ENCODE measurements around the gene CEP152. TPM values are rescaled to one million over a fixed set of nuclear protein-coding genes. Genes with fewer than 3 reads are reported as not detected.

CEP152 gene
- total and polyA plus RNA-seq, 9 of the 15 experiments (the other 6 are each of a cell fraction or from before 2014, with no cell fraction given), result 9.9 to 43.0 (median 23.6) TPM

GRCh38 chr15:48858401-48858800 is 47.5 kb upstream of the CEP152 start (continued):
- TF ChIP-seq KAT2B (IDR thresholded peaks at IDR 0.05; ENCODE audit: low read depth, low read length) (no peak), STAT5B (CRISPR knock-in tag; IDR thresholded peaks at IDR 0.05) (no peak), AFF1 (IDR thresholded peaks at IDR 0.05; ENCODE audit: low read depth in 1 of 2, partially characterized antibody in 2 of 2) (peak in 1 of 2 experiments; percentile 20), RFX5 (IDR thresholded peaks at IDR 0.05; ENCODE audit: low read depth, low read length) (no peak), CBFA2T2 (conservative IDR thresholded peaks at IDR 0.05) (peak; percentile 41), NFIX (CRISPR knock-in tag; IDR thresholded peaks at IDR 0.05; ENCODE audit: low read depth) (no peak), PBX2 (CRISPR knock-in tag; IDR thresholded peaks at IDR 0.05; ENCODE audit: low read depth) (no peak), PBX2 (tag; conservative IDR thresholded peaks at IDR 0.05; ENCODE audit: low read depth) (peak; percentile 74), MLLT1 (IDR thresholded peaks at IDR 0.05) (peak in 1 of 2 experiments; percentile 82; a peak in 2 of 4 replicates), IFI16 (CRISPR knock-in tag; IDR thresholded peaks at IDR 0.05) (no peak), PCBP1 (IDR thresholded peaks at IDR 0.05; ENCODE audit: low read depth, low read length, poor library complexity, severe bottlenecking) (no peak), ARID1B (IDR thresholded peaks at IDR 0.05) (peak; percentile 80), MEIS2 (IDR thresholded peaks at IDR 0.05; ENCODE audit: partially characterized antibody) (peak; percentile 91), MBD1 (CRISPR knock-in tag; IDR thresholded peaks at IDR 0.05) (no peak), HNRNPH1 (optimal IDR thresholded peaks at IDR 0.05; ENCODE audit: low read depth, low read length) (no peak), ATF3 (IDR thresholded peaks at IDR 0.05) (peak; percentile 34; the same call in 1 of the 2 replicates), ATF3 (CRISPR knock-in tag; conservative IDR thresholded peaks at IDR 0.05) (no peak)
